Neural cell (in vitro differentiated cells): ENCODE results near the gene ABCA4. TPM values are rescaled to one million over a fixed set of nuclear protein-coding genes. Genes with fewer than 3 reads are reported as not detected.

Experiments used
- H2AFZ ChIP-seq: fragments of 200-600, 300-800 bp; sonication (generic), shearing (Covaris generic); 2 replicates; pipeline ENCODE4 v1.6.0; 2014; ENCODE audit warnings: low read depth, mild to moderate bottlenecking, antibody characterized with exemption, low read length, moderate library complexity
- H3F3A ChIP-seq: fragments of 200-600 bp; shearing (Covaris generic); 2 replicates; pipeline ENCODE4 v1.6.1; 2016; ENCODE audit warnings: mild to moderate bottlenecking, moderate library complexity, mixed read lengths, antibody characterized with exemption, low read length; ENCODE audit not compliant: insufficient read depth, poor library complexity, severe bottlenecking
- H3K27ac ChIP-seq: fragments of 200-600, 300-800 bp; sonication (generic), shearing (Covaris generic); 2 replicates; pipeline ENCODE4 v1.5.1; 2014; ENCODE audit warnings: mild to moderate bottlenecking, low read length, moderate library complexity
- H3K27me3 ChIP-seq: fragments of 300-800, 200-600 bp; sonication (generic), shearing (Covaris generic); 2 replicates; pipeline ENCODE4 v1.6.0; 2014; ENCODE audit warnings: mild to moderate bottlenecking, low read depth, low read length, moderate library complexity; ENCODE audit not compliant: insufficient read depth
- H3K36me3 ChIP-seq: fragments of 300-800, 200-600 bp; sonication (generic), shearing (Covaris generic); 2 replicates; pipeline ENCODE4 v1.5.1; 2014; ENCODE audit warnings: mild to moderate bottlenecking, antibody characterized with exemption, low read length, moderate library complexity; ENCODE audit not compliant: insufficient read depth
- H3K4me2 ChIP-seq: fragments of 300-800, 200-600 bp; sonication (generic), shearing (Covaris generic); 2 replicates; pipeline ENCODE4 v1.6.0; 2014; ENCODE audit warnings: mild to moderate bottlenecking, low read length
- H3K4me3 ChIP-seq: fragments of 300-800, 200-600 bp; sonication (generic), shearing (Covaris generic); 2 replicates; pipeline ENCODE4 v1.5.1; 2014; ENCODE audit warnings: mild to moderate bottlenecking, low read length, moderate library complexity
- H3K79me2 ChIP-seq: fragments of 200-600 bp; shearing (Covaris generic); replicated peaks from 2 replicates; pipeline ENCODE4 v1.6.0; 2014; ENCODE audit warnings: mild to moderate bottlenecking, low read length, moderate library complexity; ENCODE audit not compliant: insufficient read depth
- H3K9ac ChIP-seq: fragments of 300-800, 200-600 bp; sonication (generic), shearing (Covaris generic); 2 replicates; pipeline ENCODE4 v1.6.1; 2016; ENCODE audit warnings: mild to moderate bottlenecking, low read length, mixed read lengths
- H3K9me2 ChIP-seq: fragments of 200-600 bp; shearing (Covaris generic); 2 replicates; pipeline ENCODE4 v1.6.1; 2016; ENCODE audit warnings: mild to moderate bottlenecking, low read length, mixed read lengths; ENCODE audit not compliant: insufficient read depth
- H3K9me3 ChIP-seq: fragments of 200-600, 300-800 bp; sonication (generic), shearing (Covaris generic); 2 replicates; pipeline ENCODE4 v1.6.1; 2016; ENCODE audit warnings: mild to moderate bottlenecking, mixed run types, low read length, moderate library complexity, mixed read lengths
- H4K20me1 ChIP-seq: fragments of 200-600 bp; shearing (Covaris generic); 2 replicates; pipeline ENCODE4 v1.6.1; 2016; ENCODE audit warnings: mild to moderate bottlenecking, mixed run types; ENCODE audit not compliant: insufficient read depth
- EP300 ChIP-seq: fragments of 450-650 bp; conservative IDR thresholded peaks from 2 replicates; pipeline ENCODE4 v1.6.1; 2014; ENCODE audit warnings: antibody characterized with exemption, mild to moderate bottlenecking, moderate library complexity; ENCODE audit not compliant: poor library complexity, severe bottlenecking
- EZH2 ChIP-seq: fragments of 200-600, 300-800 bp; shearing (Covaris generic), sonication (generic); IDR thresholded peaks from 2 replicates; pipeline ENCODE4 v1.6.1; 2014; ENCODE audit warnings: antibody characterized with exemption, low read length, borderline replicate concordance, mild to moderate bottlenecking; ENCODE audit not compliant: insufficient read depth, poor library complexity, severe bottlenecking
- MXI1 ChIP-seq: fragments of 450-650 bp; conservative IDR thresholded peaks from 2 replicates; pipeline ENCODE4 v1.6.1; 2014; ENCODE audit warnings: antibody characterized with exemption, mild to moderate bottlenecking; ENCODE audit not compliant: poor library complexity, severe bottlenecking
- POLR2AphosphoS5 ChIP-seq: IDR thresholded peaks from 2 replicates; pipeline ENCODE4 v1.6.1; 2012
- RAD21 ChIP-seq: fragments of 450-650 bp; conservative IDR thresholded peaks from 2 replicates; pipeline ENCODE4 v1.6.1; 2014; ENCODE audit warnings: antibody characterized with exemption, mild to moderate bottlenecking, moderate library complexity
- REST ChIP-seq: IDR thresholded peaks from 2 replicates; pipeline ENCODE4 v1.6.1; 2012; ENCODE audit warnings: borderline replicate concordance
- SMC3 ChIP-seq: fragments of 450-650 bp; conservative IDR thresholded peaks from 2 replicates; pipeline ENCODE4 v1.6.1; 2014; ENCODE audit warnings: antibody characterized with exemption, mild to moderate bottlenecking, moderate library complexity; ENCODE audit not compliant: poor library complexity
- TAF1 ChIP-seq: IDR thresholded peaks from 2 replicates; pipeline ENCODE4 v1.6.1; 2012; ENCODE audit warnings: low read depth
- polyA plus RNA-seq: library from polyadenylated mRNA; depleted of rRNA; stranded (reverse); fragments of >200 nt; gene quantifications from 2 replicates; pipeline ENCODE4 v1.2.3, GENCODE V29; 2014
- TF ChIP-seq, protein P1 (sequence below): fragments of 450-650 bp; IDR thresholded peaks from 2 replicates; pipeline ENCODE4 v1.5.1; 2014; ENCODE audit warnings: antibody characterized with exemption, mild to moderate bottlenecking, moderate library complexity; ENCODE audit not compliant: poor library complexity, severe bottlenecking

Gene ABCA4
- polyA plus RNA-seq, 1 donor from 2014 or later, result not detected

DNA sequence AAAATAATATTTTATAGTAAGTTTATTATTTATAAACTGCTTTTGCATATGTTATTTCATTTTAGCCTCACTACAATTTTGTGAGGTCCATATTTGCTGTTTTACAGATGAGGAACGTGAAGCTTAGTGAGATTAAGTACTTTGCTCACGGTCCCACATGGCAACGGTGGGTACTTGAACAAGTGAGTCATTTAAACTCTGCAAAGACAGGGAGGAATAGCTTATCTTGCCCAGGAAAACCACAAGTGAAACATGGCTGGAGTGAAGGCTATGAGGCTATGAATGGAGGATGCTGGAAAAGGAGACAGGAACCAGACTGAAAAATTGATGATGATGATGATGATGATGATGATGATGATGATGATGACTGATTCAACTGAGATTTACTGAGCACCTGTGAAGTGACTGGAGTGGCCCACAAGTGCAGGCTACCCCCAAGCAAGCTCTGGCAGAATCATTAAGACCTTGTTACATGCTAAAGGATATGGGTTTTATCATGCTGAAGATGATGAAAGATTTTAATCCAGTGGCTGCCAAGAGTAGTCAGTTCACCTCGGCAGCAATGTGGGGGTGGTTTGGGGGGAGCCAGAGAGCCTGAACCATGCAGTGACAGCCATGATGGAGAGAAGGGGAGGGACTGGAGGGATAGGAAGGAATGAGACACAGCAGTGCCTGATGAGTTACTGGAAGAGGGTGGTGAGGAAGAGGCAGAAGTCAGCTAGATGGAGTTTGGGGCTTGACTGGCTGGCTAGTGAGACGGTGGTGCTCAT lies 1.4 kb upstream of the ABCA4 start:
- H2AFZ ChIP-seq, result no peak overlapping the region
- no peaks in the 10 kb centered on the region for H3K36me3 ChIP-seq
- H3K27me3 ChIP-seq, result no peaks in the 10 kb centered on the region
- no peaks in the 10 kb centered on the region for H3K9me3 ChIP-seq
- TF ChIP-seq MXI1, result no peak
- no peak for TF ChIP-seq EP300
- no peak for TF ChIP-seq RAD21
- TF ChIP-seq POLR2AphosphoS5, result no peak
- TF ChIP-seq REST, result no peak
- TF ChIP-seq SMC3, result no peak
- no peak for TF ChIP-seq TAF1
- TF ChIP-seq, protein P1, sequence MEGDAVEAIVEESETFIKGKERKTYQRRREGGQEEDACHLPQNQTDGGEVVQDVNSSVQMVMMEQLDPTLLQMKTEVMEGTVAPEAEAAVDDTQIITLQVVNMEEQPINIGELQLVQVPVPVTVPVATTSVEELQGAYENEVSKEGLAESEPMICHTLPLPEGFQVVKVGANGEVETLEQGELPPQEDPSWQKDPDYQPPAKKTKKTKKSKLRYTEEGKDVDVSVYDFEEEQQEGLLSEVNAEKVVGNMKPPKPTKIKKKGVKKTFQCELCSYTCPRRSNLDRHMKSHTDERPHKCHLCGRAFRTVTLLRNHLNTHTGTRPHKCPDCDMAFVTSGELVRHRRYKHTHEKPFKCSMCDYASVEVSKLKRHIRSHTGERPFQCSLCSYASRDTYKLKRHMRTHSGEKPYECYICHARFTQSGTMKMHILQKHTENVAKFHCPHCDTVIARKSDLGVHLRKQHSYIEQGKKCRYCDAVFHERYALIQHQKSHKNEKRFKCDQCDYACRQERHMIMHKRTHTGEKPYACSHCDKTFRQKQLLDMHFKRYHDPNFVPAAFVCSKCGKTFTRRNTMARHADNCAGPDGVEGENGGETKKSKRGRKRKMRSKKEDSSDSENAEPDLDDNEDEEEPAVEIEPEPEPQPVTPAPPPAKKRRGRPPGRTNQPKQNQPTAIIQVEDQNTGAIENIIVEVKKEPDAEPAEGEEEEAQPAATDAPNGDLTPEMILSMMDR, result no peak
- TF ChIP-seq EZH2, result no peak
- no peak overlapping the region for H3K4me2 ChIP-seq
- no peaks in the 10 kb centered on the region for H3F3A ChIP-seq
- no peaks in the 10 kb centered on the region for H3K9me2 ChIP-seq
- no peak overlapping the region for H3K27ac ChIP-seq
- no peaks in the 10 kb centered on the region for H3K79me2 ChIP-seq
- no peak overlapping the region for H3K4me3 ChIP-seq
- no peaks in the 10 kb centered on the region for H4K20me1 ChIP-seq
- no peak overlapping the region for H3K9ac ChIP-seq

DNA sequence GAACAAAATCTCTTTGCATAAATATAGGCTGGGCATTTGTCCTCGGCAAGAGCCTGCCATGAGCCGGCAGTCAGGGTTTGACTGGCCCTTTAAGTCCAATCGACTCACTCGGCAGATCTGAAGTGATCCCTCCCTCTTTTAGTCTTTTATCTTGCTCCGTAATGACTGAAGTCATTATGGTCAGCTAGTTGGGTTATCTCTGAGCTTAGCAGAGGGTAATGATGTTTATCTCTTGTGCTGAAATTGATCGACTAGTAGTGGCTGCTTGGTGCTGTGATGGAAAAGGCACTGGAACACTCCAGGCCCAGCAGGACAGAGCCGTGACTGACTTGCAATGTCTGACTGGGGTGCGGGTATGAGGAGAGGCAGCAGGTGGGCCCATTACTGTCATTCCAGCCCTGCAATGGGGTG lies 468 bp upstream of the ABCA4 start:
- no peak overlapping the region for H3K27ac ChIP-seq
- no peaks in the 10 kb centered on the region for H3K79me2 ChIP-seq
- no peaks in the 10 kb centered on the region for H3K9me3 ChIP-seq
- H2AFZ ChIP-seq, result no peak overlapping the region
- TF ChIP-seq RAD21, result no peak
- TF ChIP-seq REST, result no peak
- no peaks in the 10 kb centered on the region for H3K9me2 ChIP-seq
- no peaks in the 10 kb centered on the region for H3K27me3 ChIP-seq
- no peaks in the 10 kb centered on the region for H3F3A ChIP-seq
- no peak overlapping the region for H3K4me3 ChIP-seq
- H4K20me1 ChIP-seq, result no peaks in the 10 kb centered on the region
- no peak overlapping the region for H3K4me2 ChIP-seq
- no peaks in the 10 kb centered on the region for H3K36me3 ChIP-seq
- H3K9ac ChIP-seq, result no peak overlapping the region
